Liver (tissue), 9 donors: ENCODE data around the gene ZNF335. TPM values are rescaled to one million over a fixed set of nuclear protein-coding genes. Genes with fewer than 3 reads are reported as not detected.
A peak's percentile ranks its signal among the peaks of the same experiment; 100 is the strongest.

Experiments
- DNase-seq: peaks from one replicate; pipeline ENCODE4 v3.0.0-alpha.2; 2017; ENCODE audit warnings: low spot score
- H3K27ac ChIP-seq, 2 donors: one replicate each; pipeline ENCODE4 v1.7.0; 2013; ENCODE audit warnings: inconsistent platforms in 2 of 2, low read length in 2 of 2, control low read depth in 1 of 2, low read depth in 1 of 2, mild to moderate bottlenecking in 1 of 2
- H3K27me3 ChIP-seq, 4 donors: one replicate each; pipeline versions ENCODE4 v1.6.1 to v1.7.0; 2013; ENCODE audit warnings: low read length in 3 of 4, inconsistent platforms in 1 of 4, mild to moderate bottlenecking in 1 of 4, moderate library complexity in 1 of 4; ENCODE audit not compliant: control insufficient read depth in 4 of 4, insufficient read depth in 4 of 4
- H3K36me3 ChIP-seq, 4 donors: one replicate each; pipeline versions ENCODE4 v1.6.1 to v1.7.0; 2013; ENCODE audit warnings: low read length in 3 of 4, mild to moderate bottlenecking in 3 of 4, low read depth in 1 of 4, moderate library complexity in 1 of 4; ENCODE audit not compliant: control insufficient read depth in 4 of 4, insufficient read depth in 3 of 4
- H3K4me1 ChIP-seq, 4 donors: one replicate each; pipeline versions ENCODE4 v1.6.1 to v1.7.0; 2013; ENCODE audit warnings: low read length in 3 of 4, mild to moderate bottlenecking in 3 of 4, moderate library complexity in 1 of 4; ENCODE audit not compliant: control insufficient read depth in 4 of 4, insufficient read depth in 4 of 4
- H3K4me3 ChIP-seq, 3 donors: one replicate each; pipeline versions ENCODE4 v1.6.1 to v1.7.0; 2013; ENCODE audit warnings: low read length in 3 of 3, control low read depth in 1 of 3, low read depth in 1 of 3, mild to moderate bottlenecking in 1 of 3
- H3K9ac ChIP-seq, 2 donors: one replicate each; pipeline ENCODE4 v1.7.0; 2013; ENCODE audit warnings: low read length in 2 of 2, mild to moderate bottlenecking in 2 of 2, moderate library complexity in 2 of 2, control low read depth in 1 of 2, low read depth in 1 of 2
- H3K9me3 ChIP-seq, 4 donors: one replicate each; pipeline versions ENCODE4 v1.6.1 to v1.7.0; 2013; ENCODE audit warnings: low read length in 3 of 4; ENCODE audit not compliant: control insufficient read depth in 4 of 4
- ATF3 ChIP-seq: IDR thresholded peaks from 2 replicates; pipeline ENCODE4 v1.6.1; 2016; ENCODE audit warnings: antibody characterized with exemption
- CTCF ChIP-seq: fragments of 150-350 bp; IDR thresholded peaks from 2 replicates; pipeline ENCODE4 v1.5.1; 2017; ENCODE audit warnings: improper control_type of control experiment, low read depth, low read length; ENCODE audit not compliant: missing input control
- HNF4A ChIP-seq, 2 donors: conservative IDR thresholded peaks; 2 replicates each; pipeline ENCODE4 v1.6.1; 2016; ENCODE audit warnings: antibody characterized with exemption in 2 of 2, mild to moderate bottlenecking in 2 of 2
- HNF4G ChIP-seq: IDR thresholded peaks from 2 replicates; pipeline ENCODE4 v1.6.1; 2016; ENCODE audit warnings: antibody characterized with exemption
- MAX ChIP-seq: IDR thresholded peaks from 2 replicates; pipeline ENCODE4 v1.6.1; 2016; ENCODE audit warnings: antibody characterized with exemption
- NR2F2 ChIP-seq: IDR thresholded peaks from 2 replicates; pipeline ENCODE4 v1.6.1; 2016; ENCODE audit warnings: antibody characterized with exemption
- ZBTB33 ChIP-seq: IDR thresholded peaks from 2 replicates; pipeline ENCODE4 v1.6.1; 2016; ENCODE audit warnings: antibody characterized with exemption
- WGBS: extraction: QIAGEN DNeasy Blood & Tissue Kit; methylation state at CpG from one replicate; pipeline ENCODE4 v1.1.7; 2013; 5-methylcytosine and 5-hydroxymethylcytosine counted together
- polyA plus RNA-seq, 2 donors: library from polyadenylated mRNA; stranded (reverse) in 1 of 2; unstranded in 1 of 2; fragments of 200-250 nt in 1 of 2; fragments of >200 nt in 1 of 2; fragmentation: Nextera tagmentation in 1 of 2; extraction: Ambion mirVana in 1 of 2; gene quantifications; one replicate each; pipeline versions ENCODE4 v1.2.1 to v1.2.3, GENCODE V29; 2013 to 2015
- total RNA-seq, 2 donors: library from RNA; depleted of rRNA; stranded (reverse); fragments of >200 nt; gene quantifications; one replicate each; pipeline ENCODE4 v1.2.3, GENCODE V29; 2014
- donor health status: healthy.
- donor health status: healthy.
- donor health status: healthy.
- donor health status: healthy.
- donor health status: healthy.

Gene ZNF335
- total and polyA plus RNA-seq, 4 donors, result 3.0 to 14.6 (median 6.6) TPM

- H3K9ac ChIP-seq, result no peak overlapping the region
- H3K36me3 ChIP-seq, result no peaks in the 10 kb centered on the region
- 69% methylated on average over 11 of the region's 11 CpGs for WGBS
- no peak for DNase-seq
- peak in 1 of 2 donors; percentile 15 for TF ChIP-seq HNF4A (conservative IDR thresholded peaks at IDR 0.05)
- TF ChIP-seq MAX, result no peak
- no peak overlapping the region for H3K27ac ChIP-seq
- no peaks in the 10 kb centered on the region for H3K9me3 ChIP-seq
- H3K27me3 ChIP-seq, result no peaks in the 10 kb centered on the region
- H3K4me1 ChIP-seq, result peaks cover 3 to 23% (median 9%) of the 10 kb centered on the region in 4 donors
- no peak overlapping the region for H3K4me3 ChIP-seq
Observed at GRCh38 chr20:45921337-45922189, 50.4 kb downstream of the ZNF335 start.

GRCh38 chr20:45920462-45921336 lies 51.3 kb downstream of the ZNF335 start:
- Histone ChIP-seq H3K9me3 (no peaks in the 10 kb centered on the region), H3K4me1 (peaks cover 3 to 23% (median 9%) of the 10 kb centered on the region in 4 donors), H3K9ac (peak overlapping the region in 1 of 2 donors; percentile 44)

More at GRCh38 chr20:45920462-45921336, 51.3 kb downstream of the ZNF335 start:
- Histone ChIP-seq H3K4me3 (no peak overlapping the region), H3K27me3 (no peaks in the 10 kb centered on the region), H3K36me3 (no peaks in the 10 kb centered on the region), H3K27ac (peak overlapping the region; percentile 47 to 58)
- no peak for DNase-seq
- 75% methylated on average over 9 of the region's 9 CpGs for WGBS
- TF ChIP-seq HNF4G (no peak), CTCF (no peak), ATF3 (no peak), ZBTB33 (no peak), NR2F2 (no peak)
